ENCODE measurements around the gene PRSS27.

The PRSS27 gene

GRCh38 chr16:2664574-2664982, 55.4 kb downstream of the PRSS27 start:
- POLR2A ChIA-PET = no interaction called here
- CTCF ChIA-PET = no interaction called here
- no peak overlapping the region for H3K4me3 ChIP-seq (ENCODE audit: low read depth, low read length)
- TF ChIP-seq CTCF (IDR thresholded peaks at IDR 0.05; ENCODE audit: insufficient read depth, low read length, missing control alignments) = no peak
- DNase-seq (ENCODE audit: low read depth, low spot score) = no peak

- peak; percentile 14 for DNase-seq (ENCODE audit: low read depth, low spot score)
- no peak for TF ChIP-seq CTCF (IDR thresholded peaks at IDR 0.05; ENCODE audit: insufficient read depth, low read length, missing control alignments)
- ChIA-PET POLR2A (interaction anchor here (0.8 kb wide), 1 partner anchor 19 kb away, joined by 3 read pairs; the partner anchor contains the start of gene KCTD5), CTCF (no interaction called here)
- H3K4me3 ChIP-seq (ENCODE audit: low read depth, low read length) = no peak overlapping the region
Measured at GRCh38 chr16:2663553-2664546, 56.2 kb downstream of the PRSS27 start.

Data from AG04449 (cell line).